HEK293T (cell line): ENCODE results near the gene ZNF219.

Source experiments
- ARNT ChIP-seq: fragments of 450-650 bp; IDR thresholded peaks from 2 replicates; pipeline ENCODE4 v1.6.1; 2017; ENCODE audit warnings: mild to moderate bottlenecking
- BHLHE40 ChIP-seq: fragments of 450-650 bp; IDR thresholded peaks from 2 replicates; pipeline ENCODE4 v1.6.1; 2016; ENCODE audit warnings: mild to moderate bottlenecking, moderate library complexity, borderline replicate concordance
- FOXM1 ChIP-seq: fragments of 450-650 bp; IDR thresholded peaks from 2 replicates; pipeline ENCODE4 v1.6.1; 2017; ENCODE audit warnings: mild to moderate bottlenecking, borderline replicate concordance
- L3MBTL2 ChIP-seq: fragments of 450-650 bp; conservative IDR thresholded peaks from 2 replicates; pipeline ENCODE4 v1.6.1; 2016; ENCODE audit warnings: mild to moderate bottlenecking
- SP1 ChIP-seq: fragments of 450-650 bp; IDR thresholded peaks from 2 replicates; pipeline ENCODE4 v1.6.1; 2017
- SUZ12 ChIP-seq: fragments of 450-650 bp; IDR thresholded peaks from 2 replicates; pipeline ENCODE4 v1.6.1; 2016; ENCODE audit warnings: mild to moderate bottlenecking
- TARDBP ChIP-seq: fragments of 450-650 bp; IDR thresholded peaks from 2 replicates; pipeline ENCODE4 v1.6.1; 2016

- no peak for TF ChIP-seq BHLHE40
- TF ChIP-seq TARDBP = no peak
- no peak for TF ChIP-seq SP1
- TF ChIP-seq SUZ12 = no peak
- TF ChIP-seq L3MBTL2 = no peak
- no peak for TF ChIP-seq ARNT
- TF ChIP-seq FOXM1 = no peak
Measured at GRCh38 chr14:21123429-21123828, 25.0 kb upstream of the ZNF219 start.
